MCF 10A (cell line): ENCODE data around the gene XPC. TPM values are rescaled to one million over a fixed set of nuclear protein-coding genes. Genes with fewer than 3 reads are reported as not detected.

ENCODE experiments used
- BruUV-seq: library from RNA; stranded (reverse); fragments of 400-500 nt; replicated peaks from 2 replicates; lab custom pipeline; 2021; lab: Mats Ljungman, UMichigan
- CTCF ChIA-PET: fragments of 300-600 bp; sonication (Branson Sonifier 250); formaldehyde crosslinking; extraction: SDS; loops from one replicate; lab custom pipeline; 2021; ENCODE audit warnings: antibody characterized with exemption, inconsistent platforms; lab: Yijun Ruan, JAX
- POLR2A ChIA-PET: fragments of 300-600, 350-650 bp; sonication (Branson Sonifier 250); formaldehyde crosslinking; extraction: SDS; loops from one replicate; lab custom pipeline; 2020; ENCODE audit warnings: antibody characterized with exemption, inconsistent platforms; lab: Yijun Ruan, JAX
- DNase-seq: peaks from one replicate; pipeline ENCODE4 v3.0.0-alpha.2; 2018; ENCODE audit not compliant: unreplicated experiment
- H3K27ac Mint-ChIP-seq: one replicate; pipeline ENCODE4 v1.8.0; 2022; ENCODE audit warnings: mild to moderate bottlenecking, low read depth, mixed read lengths; ENCODE audit not compliant: unreplicated experiment
- H3K27me3 Mint-ChIP-seq: one replicate; pipeline ENCODE4 v1.8.0; 2022; ENCODE audit warnings: mixed read lengths; ENCODE audit not compliant: insufficient read depth, unreplicated experiment
- H3K36me3 Mint-ChIP-seq: one replicate; pipeline ENCODE4 v1.8.0; 2022; ENCODE audit warnings: mild to moderate bottlenecking, moderate library complexity, mixed read lengths; ENCODE audit not compliant: insufficient read depth, unreplicated experiment
- H3K4me1 Mint-ChIP-seq: one replicate; pipeline ENCODE4 v1.8.0; 2022; ENCODE audit warnings: mixed read lengths; ENCODE audit not compliant: insufficient read depth, unreplicated experiment
- H3K4me3 Mint-ChIP-seq: one replicate; pipeline ENCODE4 v1.8.0; 2022; ENCODE audit warnings: mild to moderate bottlenecking, moderate library complexity, mixed read lengths; ENCODE audit not compliant: unreplicated experiment
- H3K9me3 Mint-ChIP-seq: one replicate; pipeline ENCODE4 v1.8.0; 2022; ENCODE audit warnings: mixed read lengths; ENCODE audit not compliant: unreplicated experiment
- CTCF ChIP-seq: fragments of 200-600 bp; IDR thresholded peaks from one replicate; pipeline ENCODE4 v1.8.0; 2022; ENCODE audit warnings: antibody characterized with exemption, mild to moderate bottlenecking; ENCODE audit not compliant: unreplicated experiment
- intact Hi-C: fragments of 100-400 bp; cut with micrococcal nuclease; formaldehyde crosslinking; loops from 2 replicates; pipeline ENCODE4 v1.14.1; 2022
- total RNA-seq: library from RNA; stranded (reverse); gene quantifications from 2 replicates; pipeline ENCODE4 v1.2.3, GENCODE V29; 2022

XPC gene
- total RNA-seq, 1 experiment from 2014 or later: 73.3 TPM

GRCh38 chr3:14200841-14201240, 22.4 kb upstream of the XPC start:
- intact Hi-C loops: loop anchor here (5.0 kb wide), 2 partner anchors 304 to 721 kb away; no protein-coding TSS in a partner anchor
- H3K36me3 Mint-ChIP-seq: peaks cover 44% of the 10 kb centered on the region
- H3K9me3 Mint-ChIP-seq: no peaks in the 10 kb centered on the region
- no peak for DNase-seq
- ChIA-PET CTCF (interaction anchor here (0.6 to 6.7 kb wide), 12 partner anchors 11 to 721 kb away, joined by 3 to 138 read pairs (median 6); no protein-coding TSS in a partner anchor), POLR2A (interaction anchor here (0.6 to 7.7 kb wide), 11 partner anchors 18 to 451 kb away, joined by 3 to 120 read pairs (median 5); partner anchors contain the start of genes CCDC174, CHCHD4, LSM3 and TMEM43)
- no peaks in the 10 kb centered on the region for H3K27me3 Mint-ChIP-seq
- H3K4me3 Mint-ChIP-seq: no peak overlapping the region
- no TSS peak for BruUV-seq
- H3K4me1 Mint-ChIP-seq: peaks cover 25% of the 10 kb centered on the region
- no peak for TF ChIP-seq CTCF
- no peak overlapping the region for H3K27ac Mint-ChIP-seq

- H3K27ac Mint-ChIP-seq: no peak overlapping the region
- no peak overlapping the region for H3K4me3 Mint-ChIP-seq
- CTCF ChIA-PET: interaction anchor here (0.6 to 6.7 kb wide), 10 partner anchors 12 to 902 kb away, joined by 3 to 138 read pairs (median 8); partner anchors contain the start of genes LSM3 and XPC
- DNase-seq: no peak
- TF ChIP-seq CTCF: no peak
- POLR2A ChIA-PET: interaction anchor here (0.5 to 7.7 kb wide), 10 partner anchors 24 to 1359 kb away, joined by 3 to 120 read pairs (median 5); partner anchors contain the start of genes CCDC174, CHCHD4, LSM3 and RPL32
- peaks cover 25% of the 10 kb centered on the region for H3K4me1 Mint-ChIP-seq
- intact Hi-C loops: loop anchor here (5.0 kb wide), 2 partner anchors 303 to 722 kb away; no protein-coding TSS in a partner anchor
- H3K36me3 Mint-ChIP-seq: peaks cover 49% of the 10 kb centered on the region
- H3K27me3 Mint-ChIP-seq: no peaks in the 10 kb centered on the region
- no TSS peak for BruUV-seq
- H3K9me3 Mint-ChIP-seq: no peaks in the 10 kb centered on the region
Measured at GRCh38 chr3:14200276-14200675, 21.9 kb upstream of the XPC start.

GRCh38 chr3:14199641-14200040, 21.2 kb upstream of the XPC start:
- Mint-ChIP-seq H3K9me3 (no peaks in the 10 kb centered on the region), H3K4me3 (no peak overlapping the region), H3K4me1 (peaks cover 25% of the 10 kb centered on the region), H3K27me3 (no peaks in the 10 kb centered on the region), H3K36me3 (peaks cover 54% of the 10 kb centered on the region), H3K27ac (peak overlapping the region; percentile 35)
- ChIA-PET CTCF (interaction anchor here (0.6 to 6.7 kb wide), 7 partner anchors 12 to 304 kb away, joined by 3 to 138 read pairs (median 9); partner anchors contain the start of genes LSM3 and XPC), POLR2A (interaction anchor here (0.8 to 7.7 kb wide), 10 partner anchors 18 to 452 kb away, joined by 3 to 120 read pairs (median 6); partner anchors contain the start of genes CCDC174, CHCHD4, LSM3 and TMEM43)
- BruUV-seq: no TSS peak
- intact Hi-C loops: loop anchor here (5.0 kb wide), 2 partner anchors 302 to 723 kb away; no protein-coding TSS in a partner anchor
- peak; percentile 70 for DNase-seq
- TF ChIP-seq CTCF: no peak

GRCh38 chr3:14194865-14195264, 16.5 kb upstream of the XPC start:
- H3K36me3 Mint-ChIP-seq: peaks cover 58% of the 10 kb centered on the region
- ChIA-PET CTCF (interaction anchor here (0.6 to 1.4 kb wide), 3 partner anchors 9 to 635 kb away, joined by 3 to 9 read pairs (median 4); no protein-coding TSS in a partner anchor), POLR2A (interaction anchor here (7.7 kb wide), 1 partner anchor 18 kb away, joined by 120 read pairs; the partner anchor contains the start of genes LSM3 and XPC)
- no TSS peak for BruUV-seq
- H3K4me3 Mint-ChIP-seq: no peak overlapping the region
- TF ChIP-seq CTCF: no peak
- H3K9me3 Mint-ChIP-seq: no peaks in the 10 kb centered on the region
- no peaks in the 10 kb centered on the region for H3K27me3 Mint-ChIP-seq
- intact Hi-C loops: no loop called here
- no peak for DNase-seq
- H3K27ac Mint-ChIP-seq: no peak overlapping the region
- peaks cover 14% of the 10 kb centered on the region for H3K4me1 Mint-ChIP-seq
